GM20431 (cell line): ENCODE results near the gene OPRD1.
"Not testable (repeated sequence)": the region's sequence is repeated elsewhere in the genome, so short reads cannot be mapped to it uniquely, and the experiment has no call there.

ENCODE experiments used
- in situ Hi-C: fragments of 300-500 bp; cut with MseI, MboI; formaldehyde crosslinking; loops from one replicate; pipeline ENCODE4 v1.15.0; 2020; ENCODE audit warnings: low sequenced_read_pairs; ENCODE audit not compliant: unreplicated experiment

Gene OPRD1

DNA sequence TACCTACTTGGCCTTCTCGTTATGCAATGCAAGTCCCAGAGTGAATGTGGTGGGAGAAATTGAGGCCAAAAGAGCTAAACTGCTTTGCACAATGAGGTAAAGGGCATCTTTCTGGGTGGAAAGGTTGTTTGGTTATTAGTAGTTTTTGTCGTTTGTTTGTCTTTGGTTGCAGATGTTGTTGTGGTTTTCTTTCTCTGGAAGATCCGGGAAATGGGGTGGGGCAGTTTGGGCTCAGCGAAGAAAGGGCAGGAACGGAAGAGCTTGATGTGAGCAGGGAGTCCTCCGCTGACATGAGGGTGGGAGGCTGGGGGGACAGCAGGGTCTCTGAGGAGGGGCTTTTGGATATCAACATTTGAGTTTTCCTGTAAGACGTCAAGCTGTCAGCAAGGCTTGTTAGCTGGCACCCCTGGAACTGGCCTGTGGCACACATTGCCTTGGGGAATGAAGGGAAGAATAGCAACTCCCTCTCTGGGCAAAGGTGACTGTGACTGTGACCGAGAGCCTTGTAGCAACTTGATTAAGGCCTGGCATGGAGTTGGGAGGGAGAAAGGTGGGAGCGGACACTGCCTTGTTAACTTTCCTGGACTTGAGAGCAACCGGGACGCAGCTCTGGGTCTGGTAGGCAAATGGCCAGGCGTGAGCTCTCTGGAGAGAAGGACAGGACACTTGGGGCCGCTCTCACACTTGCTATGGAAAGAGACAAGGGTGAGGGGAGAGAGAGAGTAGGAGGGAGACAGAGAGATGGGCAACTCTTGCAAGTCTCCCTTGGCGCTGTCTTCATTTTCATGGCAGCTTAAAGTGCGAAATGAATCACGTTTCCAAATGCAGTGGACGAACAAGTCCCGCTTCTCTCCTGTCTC, 15.4 kb upstream of the OPRD1 start:
- in situ Hi-C loops: loop anchor here (25.0 kb wide), 1 partner anchor 241 kb away; no protein-coding TSS in a partner anchor

DNA sequence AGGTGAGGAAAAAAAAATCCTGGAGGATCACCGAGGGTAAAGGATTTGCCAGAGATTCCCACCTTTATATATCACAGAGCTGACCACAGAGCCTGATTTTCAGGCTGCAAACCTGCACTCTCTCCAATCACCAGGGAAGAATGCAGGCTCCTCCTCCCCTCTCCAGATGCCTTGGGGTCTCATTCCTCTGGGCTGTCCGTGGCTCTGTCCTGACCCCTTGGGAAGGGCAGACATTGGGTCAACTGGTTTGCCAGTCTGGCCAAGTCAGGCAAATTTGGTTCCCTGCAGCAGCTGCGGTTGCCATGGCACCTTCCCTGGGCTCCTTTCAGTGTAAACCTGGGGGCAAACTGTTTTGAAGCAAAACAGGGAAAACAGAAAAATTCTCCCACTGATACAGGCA, 11.6 kb upstream of the OPRD1 start:
- in situ Hi-C loops: no loop called here

- in situ Hi-C loops: no loop called here
Measured at GRCh38 chr1:28801461-28801860, 10.5 kb upstream of the OPRD1 start.

GRCh38 chr1:28803051-28803450, 8.9 kb upstream of the OPRD1 start:
- in situ Hi-C loops: no loop called here

DNA sequence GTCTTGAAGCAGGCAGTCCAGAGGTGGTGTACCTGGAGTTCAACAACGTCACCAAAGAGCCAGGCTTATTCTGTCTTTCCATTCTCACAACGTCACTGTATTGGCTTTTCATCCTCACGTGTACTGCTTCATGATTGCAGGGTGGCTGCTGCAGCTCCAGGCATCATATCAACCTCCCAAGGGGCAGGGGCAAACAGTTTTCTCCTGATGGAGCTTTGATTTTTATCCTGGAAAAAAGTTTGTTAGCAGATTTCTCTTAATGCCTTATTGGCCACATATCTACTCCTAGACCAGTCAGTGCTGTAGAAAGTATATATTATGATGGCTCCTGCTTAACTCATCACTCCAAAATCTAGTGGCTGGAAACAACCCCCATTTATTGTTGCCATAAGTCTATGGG, 8.3 kb upstream of the OPRD1 start:
- in situ Hi-C loops: no loop called here

DNA sequence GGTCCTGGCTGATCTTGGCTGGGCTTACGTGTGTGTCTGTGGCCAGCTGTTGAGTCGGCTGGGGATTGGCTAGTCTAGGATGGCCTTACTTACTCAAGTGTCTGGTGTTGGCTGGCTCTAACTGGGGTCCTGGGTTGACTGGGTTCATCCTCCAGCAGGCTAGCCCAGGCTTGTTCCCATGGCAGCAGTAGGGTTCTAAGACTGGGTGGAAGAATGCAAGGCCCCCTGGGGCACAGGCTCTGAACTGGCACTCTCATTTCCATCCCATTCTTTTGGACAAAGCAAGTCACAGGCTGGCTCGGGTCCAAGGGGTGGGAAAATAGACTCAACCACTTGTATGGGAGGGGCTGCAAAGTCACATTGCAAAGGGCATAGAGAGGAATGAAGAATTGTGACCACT, 7.9 kb upstream of the OPRD1 start:
- in situ Hi-C loops: no loop called here

DNA sequence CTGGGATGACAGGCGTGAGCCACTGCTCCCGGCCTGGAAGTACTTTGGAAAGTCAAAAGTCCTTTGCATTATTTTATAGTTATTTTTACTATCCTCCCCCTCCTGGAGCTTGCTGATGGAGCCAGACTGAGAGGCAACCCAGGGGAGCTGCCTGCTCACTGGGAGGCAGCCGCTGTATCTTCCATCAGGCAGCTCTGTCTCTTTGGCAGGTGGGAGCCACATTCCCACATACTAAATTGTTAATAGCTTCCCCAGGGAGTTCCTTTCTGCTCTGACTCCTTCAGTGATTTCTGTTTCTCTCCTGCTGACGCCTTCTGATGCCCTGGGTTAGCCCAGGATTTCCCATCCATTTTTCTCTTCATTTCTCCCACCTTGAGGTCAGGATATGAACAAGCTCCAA, 4.9 kb upstream of the OPRD1 start:
- in situ Hi-C loops: no loop called here

- in situ Hi-C loops: no loop called here
Measured at GRCh38 chr1:28807986-28808385, 4.0 kb upstream of the OPRD1 start.

DNA sequence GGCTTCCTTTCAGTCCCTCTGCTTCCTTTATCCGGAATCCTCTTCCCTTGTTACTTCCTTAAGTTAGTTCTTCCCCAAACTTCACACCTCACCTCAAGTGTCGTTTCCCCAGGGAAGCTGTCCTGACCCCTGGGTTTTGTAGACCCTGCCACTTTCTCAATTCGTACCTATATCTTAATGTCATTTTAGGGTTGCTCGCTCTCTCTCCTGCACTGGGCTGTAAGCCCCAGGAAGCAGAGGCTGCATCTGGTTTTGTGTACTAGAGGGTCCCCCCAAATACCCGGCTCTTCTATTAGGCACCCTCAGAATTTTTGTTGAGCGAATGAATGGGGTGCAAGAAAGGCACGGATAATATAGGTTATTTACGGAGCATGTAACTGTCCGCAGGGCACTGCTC, 603 bp upstream of the OPRD1 start:
- in situ Hi-C loops: no loop called here

DNA sequence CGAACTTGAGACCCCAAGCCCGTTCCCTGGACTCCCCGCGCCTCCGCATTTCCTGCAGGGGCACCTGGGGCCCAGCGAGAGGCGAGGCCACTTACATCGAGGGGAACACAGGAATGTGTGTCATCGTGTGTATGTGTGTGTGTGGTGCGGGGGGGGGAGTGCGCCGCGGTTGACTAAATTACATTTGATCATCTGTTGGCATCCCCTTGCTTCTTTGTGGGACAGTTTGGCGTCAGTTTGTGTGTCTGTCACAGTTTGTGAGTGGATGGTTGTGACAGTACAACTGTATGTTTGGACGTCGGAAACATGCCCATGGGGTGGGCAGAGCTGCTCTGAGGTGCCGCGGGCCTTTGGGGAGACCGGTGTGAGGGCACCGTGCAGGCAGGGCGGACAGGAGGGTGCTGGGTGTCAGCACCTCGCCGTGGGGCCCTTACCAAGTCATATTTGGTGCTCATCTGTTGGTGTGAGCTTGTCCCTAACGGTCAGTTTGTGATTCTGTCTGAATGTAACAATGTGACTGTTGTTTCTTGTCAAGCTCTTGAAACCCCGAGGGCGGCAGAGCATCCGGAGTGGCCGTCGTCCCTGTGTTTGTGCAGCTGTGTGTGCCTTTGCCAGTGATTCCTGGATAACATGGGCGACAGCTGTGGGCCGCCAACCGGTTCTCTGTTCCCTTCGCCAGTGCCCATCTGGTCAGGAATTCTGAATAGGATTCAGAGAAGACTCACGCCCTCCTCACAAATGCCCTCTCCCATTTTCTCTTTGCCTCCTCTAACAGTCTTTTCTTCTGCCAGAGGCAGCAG, 899 bp downstream of the OPRD1 start:
- in situ Hi-C loops: no loop called here

GRCh38 chr1:28813931-28814465, 2.0 kb downstream of the OPRD1 start:
- in situ Hi-C loops: no loop called here

GRCh38 chr1:28815533-28816185, 3.7 kb downstream of the OPRD1 start:
- in situ Hi-C loops: no loop called here

- in situ Hi-C loops: no loop called here
Measured at GRCh38 chr1:28817133-28817532, 5.2 kb downstream of the OPRD1 start.

GRCh38 chr1:28819020-28819419, 7.0 kb downstream of the OPRD1 start:
- in situ Hi-C loops: no loop called here

GRCh38 chr1:28822799-28823198, 10.8 kb downstream of the OPRD1 start:
- in situ Hi-C loops: no loop called here

GRCh38 chr1:28824061-28824460, 12.1 kb downstream of the OPRD1 start:
- in situ Hi-C loops: not testable (repeated sequence)

DNA sequence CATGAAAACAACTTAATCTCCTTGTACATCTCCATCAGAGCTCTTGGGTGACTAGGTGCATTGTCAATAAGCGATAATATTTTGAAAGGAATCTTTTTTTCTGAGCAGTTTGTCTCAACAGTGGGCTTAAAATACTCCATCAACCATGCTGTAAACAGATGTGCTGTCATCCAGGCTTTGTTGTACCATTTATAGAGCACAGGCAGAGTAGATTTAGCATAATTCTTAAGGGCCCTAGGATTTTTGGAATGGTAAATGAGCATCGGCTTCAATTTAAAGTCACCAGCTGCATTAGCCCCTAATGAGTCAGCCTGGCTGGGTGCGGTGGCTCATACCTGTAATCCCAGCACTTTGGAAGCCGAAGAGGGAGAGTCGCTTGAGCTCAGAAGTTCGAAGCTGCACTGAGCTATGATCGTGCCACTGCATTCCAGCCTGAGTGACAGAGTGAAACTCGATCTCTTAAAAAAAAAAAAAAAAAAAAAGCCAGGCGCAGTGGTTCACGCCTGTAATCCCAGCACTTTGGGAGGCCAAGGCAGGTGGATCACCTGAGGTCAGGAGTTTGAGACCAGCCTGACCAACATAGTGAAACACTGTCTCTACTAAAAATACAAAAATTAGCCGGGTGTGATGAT, 16.4 kb downstream of the OPRD1 start:
- in situ Hi-C loops: not testable (repeated sequence)

- in situ Hi-C loops: no loop called here
Measured at GRCh38 chr1:28830814-28831213, 18.8 kb downstream of the OPRD1 start.

DNA sequence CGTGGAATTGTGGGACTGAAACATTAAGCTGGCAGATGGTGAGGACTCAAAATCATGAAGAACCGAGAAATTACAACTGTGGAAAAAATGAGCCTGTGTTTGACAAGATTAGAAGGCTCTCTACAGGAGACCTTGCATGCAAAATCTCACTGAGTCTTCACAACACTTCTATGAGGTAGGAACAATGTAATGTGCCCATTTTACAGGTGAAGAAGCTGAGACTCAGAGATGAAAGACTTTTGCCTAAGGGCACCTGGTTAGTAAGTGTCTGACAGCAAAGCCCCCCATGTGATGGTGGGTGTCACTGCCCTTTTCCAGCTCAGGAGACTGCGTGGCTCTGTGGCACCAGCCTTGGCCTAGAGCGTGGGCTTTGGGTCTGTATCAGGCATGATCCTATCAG, 21.0 kb downstream of the OPRD1 start:
- in situ Hi-C loops: no loop called here

DNA sequence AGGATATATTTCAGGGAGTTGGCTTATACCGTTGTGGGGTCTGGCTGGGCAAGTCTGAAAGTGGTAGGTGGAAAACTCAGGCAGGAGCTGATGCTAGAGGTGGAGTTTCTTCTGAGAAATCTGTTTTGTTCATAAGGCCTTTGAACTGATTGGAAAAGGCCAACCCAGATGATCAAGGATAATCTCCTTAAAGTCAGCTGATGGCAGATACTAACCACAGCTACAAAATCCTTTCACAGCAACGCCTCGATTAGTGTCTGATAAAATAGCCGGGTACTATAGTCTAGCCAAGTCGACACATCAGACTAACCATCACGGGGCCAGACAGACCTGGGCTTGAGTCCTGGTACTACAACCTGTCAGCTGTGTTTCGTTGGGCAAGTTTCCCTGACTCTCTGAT, 21.4 kb downstream of the OPRD1 start:
- in situ Hi-C loops: no loop called here
